BJ (cell line): Measurements from ENCODE around the gene NAGLU. TPM values are rescaled to one million over a fixed set of nuclear protein-coding genes. Genes with fewer than 3 reads are reported as not detected.
A peak's percentile ranks its signal among the peaks of the same experiment; 100 is the strongest.

Experiments
- CTCF ChIA-PET: fragments of 350-600 bp; formaldehyde crosslinking; extraction: SDS; loops from one replicate; lab custom pipeline; 2021; ENCODE audit warnings: antibody characterized with exemption, inconsistent platforms; lab: Yijun Ruan, JAX
- POLR2A ChIA-PET: fragments of 300-600 bp; sonication (Branson Sonifier 250); formaldehyde crosslinking; extraction: SDS; loops from one replicate; lab custom pipeline; 2021; ENCODE audit warnings: antibody characterized with exemption; lab: Charles Lee
- DNase-seq: peaks from one replicate; pipeline ENCODE4 v3.0.0-alpha.2; 2011; ENCODE audit warnings: low read depth
- H3K27me3 ChIP-seq: 2 replicates; pipeline ENCODE4 v1.6.0; 2011; ENCODE audit warnings: low read length; ENCODE audit not compliant: control insufficient read depth, insufficient read depth
- H3K36me3 ChIP-seq: 2 replicates; pipeline ENCODE4 v1.5.1; 2011; ENCODE audit warnings: low read length; ENCODE audit not compliant: control insufficient read depth, insufficient read depth
- H3K4me3 ChIP-seq: 2 replicates; pipeline ENCODE4 v1.5.1; 2011; ENCODE audit warnings: low read depth, mild to moderate bottlenecking, control low read depth, low read length
- CTCF ChIP-seq: IDR thresholded peaks from 2 replicates; pipeline ENCODE4 v1.5.1; 2011; ENCODE audit warnings: low read depth, mild to moderate bottlenecking, control low read depth, inconsistent platforms, low read length, moderate library complexity; ENCODE audit not compliant: insufficient read depth
- polyA plus RNA-seq: library from polyadenylated mRNA; depleted of rRNA; stranded (reverse); fragments of >200 nt; gene quantifications from 2 replicates; pipeline ENCODE4 v1.2.3, GENCODE V29; 2011

The NAGLU gene
- polyA plus RNA-seq, 1 experiment = 45.3 TPM

GRCh38 chr17:42514867-42515266 is 21.2 kb upstream of the NAGLU start:
- POLR2A ChIA-PET = no interaction called here
- Histone ChIP-seq H3K27me3 (no peaks in the 10 kb centered on the region), H3K4me3 (no peak overlapping the region), H3K36me3 (peaks cover 8% of the 10 kb centered on the region)
- no peak for TF ChIP-seq CTCF
- CTCF ChIA-PET = interaction anchor here (0.5 to 7.9 kb wide), 9 partner anchors 12 to 446 kb away, joined by 3 to 90 read pairs (median 4); no protein-coding TSS in a partner anchor
- no peak for DNase-seq

- POLR2A ChIA-PET = interaction anchor here (0.5 to 3.4 kb wide), 6 partner anchors 35 to 306 kb away, joined by 3 to 31 read pairs (median 4); partner anchors contain the start of genes BECN1, CAVIN1 and STAT3
- CTCF ChIA-PET = interaction anchor here (0.6 to 7.9 kb wide), 31 partner anchors 8 to 406 kb away, joined by 3 to 90 read pairs (median 5); partner anchors contain the start of genes CAVIN1 and STAT5A
- peak; percentile 96 for TF ChIP-seq CTCF
- DNase-seq = peak; percentile 57
- Histone ChIP-seq H3K4me3 (no peak overlapping the region), H3K36me3 (peaks cover 8% of the 10 kb centered on the region), H3K27me3 (no peaks in the 10 kb centered on the region)
Measured at GRCh38 chr17:42517516-42517915, 18.5 kb upstream of the NAGLU start.

DNA sequence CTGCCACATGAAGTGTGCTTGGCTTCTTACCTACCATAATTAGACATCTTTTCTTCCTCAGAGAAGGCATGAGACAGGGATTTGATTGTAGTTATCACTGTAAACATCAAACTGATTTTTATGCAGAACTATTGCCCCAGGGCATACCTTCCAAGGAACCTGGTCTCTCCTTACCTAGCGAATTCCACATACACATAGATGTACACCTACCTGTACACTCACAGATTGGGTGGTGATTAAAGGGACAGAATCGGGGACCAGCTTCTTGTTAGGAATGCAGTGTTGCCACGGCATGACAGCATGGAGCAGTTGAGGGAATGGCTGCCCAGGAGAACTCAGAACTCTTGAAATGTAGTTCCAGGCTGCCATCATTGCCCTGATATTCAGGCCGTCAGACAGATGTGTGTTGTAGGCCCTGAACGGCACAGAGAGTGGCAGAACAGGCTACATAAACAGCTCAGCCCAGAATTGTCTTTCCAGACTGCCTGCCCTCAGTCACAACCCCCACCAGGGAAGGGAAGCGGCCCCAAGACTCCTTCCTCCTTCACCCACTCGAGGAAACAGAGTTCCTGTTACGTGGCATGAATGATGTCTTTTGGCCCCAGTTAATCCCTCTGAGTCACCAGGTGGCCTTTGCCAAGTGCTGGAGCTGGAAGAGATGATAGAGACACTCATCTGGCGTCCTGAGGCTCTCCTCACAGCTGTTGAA is 17.8 kb upstream of the NAGLU start:
- Histone ChIP-seq H3K36me3 (peaks cover 10% of the 10 kb centered on the region), H3K27me3 (no peaks in the 10 kb centered on the region), H3K4me3 (no peak overlapping the region)
- CTCF ChIA-PET = interaction anchor here (0.6 to 7.9 kb wide), 37 partner anchors 9 to 407 kb away, joined by 3 to 90 read pairs (median 4); partner anchors contain the start of genes CAVIN1, PSMC3IP, STAT3 and STAT5A
- DNase-seq = peak; percentile 86
- no peak for TF ChIP-seq CTCF
- POLR2A ChIA-PET = interaction anchor here (0.6 to 3.4 kb wide), 7 partner anchors 9 to 306 kb away, joined by 3 to 31 read pairs (median 3); partner anchors contain the start of genes BECN1, CAVIN1, PLEKHH3 and STAT3

GRCh38 chr17:42518755-42519545 is 17.1 kb upstream of the NAGLU start:
- TF ChIP-seq CTCF = no peak
- CTCF ChIA-PET = interaction anchor here (0.6 to 7.9 kb wide), 18 partner anchors 8 to 393 kb away, joined by 3 to 90 read pairs (median 4); partner anchors contain the start of genes CAVIN1, PSMC3IP, STAT3 and STAT5A
- Histone ChIP-seq H3K27me3 (no peaks in the 10 kb centered on the region), H3K4me3 (no peak overlapping the region), H3K36me3 (peaks cover 8% of the 10 kb centered on the region)
- POLR2A ChIA-PET = interaction anchor here (0.6 to 3.4 kb wide), 8 partner anchors 8 to 158 kb away, joined by 3 to 31 read pairs (median 4); partner anchors contain the start of genes CAVIN1 and PLEKHH3
- DNase-seq = no peak
